KBM-7 (cell line): ENCODE data around the gene SORCS2.
A peak's percentile ranks its signal among the peaks of the same experiment; 100 is the strongest.

Source experiments
- DNase-seq: peaks from one replicate; pipeline ENCODE4 v3.0.0-alpha.2; 2015
- in situ Hi-C: fragments of 300-500 bp; cut with MboI; formaldehyde crosslinking; loops from 2 replicates; pipeline ENCODE4 v1.14.3; 2020; ENCODE audit warnings: low sequenced_read_pairs, low pct_unique_long_range_greater_than_20kb, mixed read lengths

Gene SORCS2

DNA sequence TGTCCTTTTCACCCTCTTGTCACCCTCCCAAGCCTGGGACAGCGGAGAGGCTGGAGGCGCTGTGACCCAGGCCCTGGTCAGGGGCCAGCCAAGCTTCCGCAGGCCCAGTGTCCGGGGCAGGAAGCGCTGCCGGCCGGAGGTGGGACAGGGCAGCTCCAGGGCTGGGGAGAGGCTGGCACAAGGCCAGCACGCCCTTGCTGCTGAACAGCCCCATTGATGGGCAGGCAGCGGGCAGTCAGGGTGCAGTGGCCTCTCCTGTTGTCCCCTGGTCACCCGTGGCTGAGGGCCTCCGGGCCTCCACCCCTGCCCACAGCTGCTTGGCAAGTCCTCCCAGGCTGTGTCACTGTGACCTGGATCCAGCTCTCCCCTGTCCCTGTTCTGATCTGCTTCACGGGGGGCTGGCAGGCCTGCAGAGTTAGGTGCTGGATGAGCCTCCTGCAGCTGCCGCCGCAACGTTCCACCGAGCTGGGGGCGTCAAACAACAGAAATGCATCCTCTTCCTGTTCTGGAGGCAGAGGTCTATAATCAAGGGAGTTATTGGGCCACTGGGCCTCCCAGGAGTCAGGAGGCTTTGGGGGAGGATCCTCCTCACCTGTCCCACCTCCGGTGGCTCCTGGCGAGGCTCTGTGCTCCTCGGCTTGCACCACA lies 134.5 kb downstream of the SORCS2 start:
- no peak for DNase-seq
- in situ Hi-C loops = no loop called here

DNA sequence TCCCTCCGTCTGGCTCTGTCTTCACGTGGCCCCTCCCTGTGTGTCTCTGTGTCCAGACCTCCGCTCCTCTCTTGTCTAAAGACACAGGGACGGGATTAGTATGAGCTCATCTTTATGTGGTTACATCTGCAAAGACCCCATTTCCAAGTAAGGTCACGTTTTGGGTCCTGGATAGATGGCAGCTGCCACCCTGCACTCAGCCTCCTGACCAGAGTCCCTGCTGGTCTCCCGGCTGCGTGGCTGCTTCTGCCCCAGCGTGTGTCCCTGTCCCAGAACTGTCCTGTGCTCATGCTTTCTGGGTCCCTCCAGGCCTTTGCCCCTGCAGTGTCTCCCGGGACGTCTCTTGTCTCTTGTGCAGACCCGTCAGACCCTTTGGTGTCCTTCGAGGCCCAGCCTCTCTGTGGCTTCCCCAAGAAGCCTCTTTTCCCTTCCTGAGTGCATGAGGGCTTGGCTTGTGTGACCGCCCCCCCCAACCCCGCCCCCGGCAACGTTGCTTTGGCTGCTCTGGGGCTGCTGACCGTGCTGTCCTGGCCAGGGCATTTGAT lies 135.1 kb downstream of the SORCS2 start:
- in situ Hi-C loops = no loop called here
- no peak for DNase-seq

DNA sequence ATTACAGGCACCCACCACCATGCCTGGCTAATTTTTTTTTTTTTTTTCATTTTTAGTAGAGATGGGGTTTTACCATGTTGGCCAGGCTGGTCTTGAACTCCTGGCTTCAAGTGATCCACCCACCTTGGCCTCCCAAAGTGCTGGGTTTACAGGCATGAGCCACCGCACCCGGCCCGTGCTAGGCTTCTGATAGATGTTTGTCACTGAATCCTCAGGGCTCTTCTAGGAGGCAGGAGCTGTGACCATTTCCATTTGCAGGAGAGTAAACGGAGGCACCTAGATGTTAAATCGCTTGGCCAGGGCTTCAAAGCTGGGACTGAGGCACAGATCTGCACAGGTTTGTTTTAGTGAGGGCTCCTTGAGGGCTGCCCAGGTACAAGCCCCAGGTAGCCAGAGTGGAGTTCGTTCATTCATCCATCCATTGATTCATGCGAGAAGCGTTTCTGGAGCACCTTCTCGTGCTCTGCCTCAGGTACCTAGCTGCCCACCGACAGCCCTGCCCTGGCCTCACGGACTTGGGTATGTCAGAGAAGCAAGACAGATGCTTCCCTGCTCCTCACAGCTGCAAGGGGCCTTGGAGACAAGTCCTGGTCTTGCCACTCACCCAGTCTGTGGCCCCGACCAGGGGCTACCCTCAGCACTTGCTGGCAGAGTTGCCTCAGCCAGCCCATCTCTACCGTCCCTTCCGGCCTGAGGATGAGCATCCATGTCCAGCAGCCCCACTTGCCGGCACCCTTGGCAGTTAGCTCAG lies 136.0 kb downstream of the SORCS2 start:
- in situ Hi-C loops = no loop called here
- no peak for DNase-seq

GRCh38 chr4:7328913-7329638 lies 136.7 kb downstream of the SORCS2 start:
- DNase-seq = no peak
- in situ Hi-C loops = no loop called here

- in situ Hi-C loops = no loop called here
- DNase-seq = no peak
Observed at GRCh38 chr4:7330031-7330596, 137.8 kb downstream of the SORCS2 start.

DNA sequence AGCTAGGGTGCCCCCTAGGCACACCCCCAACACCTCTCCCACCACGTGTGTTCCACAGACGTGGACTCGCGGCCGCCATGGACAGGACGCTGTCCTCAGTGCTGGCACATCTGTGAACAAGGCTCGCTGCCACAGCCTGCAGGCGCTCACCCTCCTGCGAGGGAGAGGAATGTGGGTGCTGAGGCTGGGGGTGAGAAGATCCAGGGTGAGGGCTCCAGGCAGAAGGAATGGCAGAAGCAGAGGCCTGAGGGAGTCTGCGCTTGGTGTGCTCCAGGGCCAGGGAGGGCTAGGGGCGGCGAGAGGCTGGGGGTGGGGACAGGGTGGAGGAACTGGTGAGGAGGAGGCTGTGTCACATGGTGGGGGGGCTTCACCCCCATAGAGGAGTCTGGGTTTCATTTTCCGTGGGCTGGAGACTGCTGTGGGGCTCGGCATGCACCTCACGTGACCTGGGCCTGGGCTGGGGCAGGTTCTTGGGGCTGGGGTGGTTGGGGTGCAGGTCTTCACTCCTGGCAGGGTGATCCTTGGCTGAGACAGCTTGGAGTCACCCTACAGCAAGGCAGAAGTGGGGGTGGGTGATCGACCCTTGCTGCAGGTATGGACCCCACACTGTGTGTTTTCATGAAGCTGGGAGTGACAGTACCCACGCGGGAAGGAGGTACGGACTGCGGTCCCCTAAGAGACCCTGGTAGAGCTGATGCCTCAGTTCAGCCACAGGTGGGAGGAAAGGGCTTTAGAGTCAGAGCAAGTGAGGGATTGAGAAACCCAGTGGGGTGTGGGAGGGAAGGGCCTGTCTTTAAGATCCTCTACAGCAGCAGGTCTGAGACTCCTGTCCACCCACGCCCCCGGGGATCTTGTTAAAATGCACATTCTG lies 138.7 kb downstream of the SORCS2 start:
- in situ Hi-C loops = no loop called here
- DNase-seq = no peak

- DNase-seq = no peak
- in situ Hi-C loops = no loop called here
Observed at GRCh38 chr4:7331682-7332000, 139.3 kb downstream of the SORCS2 start.

- no peak for DNase-seq
Observed at GRCh38 chr4:7332216-7333023, 140.1 kb downstream of the SORCS2 start.

GRCh38 chr4:7333024-7333780 lies 140.9 kb downstream of the SORCS2 start:
- no peak for DNase-seq
- in situ Hi-C loops = no loop called here

More at GRCh38 chr4:7332216-7333023, 140.1 kb downstream of the SORCS2 start:
- in situ Hi-C loops = no loop called here

- DNase-seq = no peak
- in situ Hi-C loops = no loop called here
Observed at GRCh38 chr4:7333801-7334421, 141.6 kb downstream of the SORCS2 start.

GRCh38 chr4:7334521-7335275 lies 142.4 kb downstream of the SORCS2 start:
- no peak for DNase-seq
- in situ Hi-C loops = no loop called here

- DNase-seq = peak; percentile 64
- in situ Hi-C loops = no loop called here
Observed at GRCh38 chr4:7335344-7336066, 143.2 kb downstream of the SORCS2 start.

GRCh38 chr4:7336067-7336569 lies 143.8 kb downstream of the SORCS2 start:
- no peak for DNase-seq
- in situ Hi-C loops = no loop called here

DNA sequence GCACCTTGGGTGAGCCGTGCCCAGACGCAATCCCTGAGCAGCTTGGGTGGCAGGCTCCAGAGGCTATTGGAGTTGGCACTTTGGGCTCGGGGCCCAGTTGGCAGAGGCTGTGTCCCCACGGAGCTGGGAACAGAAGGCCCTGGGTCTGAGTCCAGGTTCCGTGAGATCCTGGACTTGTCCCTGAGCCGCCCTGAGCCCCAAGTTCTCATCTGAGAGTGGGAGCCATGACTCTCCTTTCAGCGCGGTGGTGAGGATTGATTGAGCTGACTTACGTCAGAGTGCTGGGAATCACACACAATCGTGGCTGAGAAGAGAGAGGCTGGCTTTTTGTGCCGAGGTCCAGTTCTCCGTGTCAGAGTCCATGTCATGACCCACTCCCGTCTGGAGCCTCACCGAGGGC lies 144.4 kb downstream of the SORCS2 start:
- in situ Hi-C loops = no loop called here

DNA sequence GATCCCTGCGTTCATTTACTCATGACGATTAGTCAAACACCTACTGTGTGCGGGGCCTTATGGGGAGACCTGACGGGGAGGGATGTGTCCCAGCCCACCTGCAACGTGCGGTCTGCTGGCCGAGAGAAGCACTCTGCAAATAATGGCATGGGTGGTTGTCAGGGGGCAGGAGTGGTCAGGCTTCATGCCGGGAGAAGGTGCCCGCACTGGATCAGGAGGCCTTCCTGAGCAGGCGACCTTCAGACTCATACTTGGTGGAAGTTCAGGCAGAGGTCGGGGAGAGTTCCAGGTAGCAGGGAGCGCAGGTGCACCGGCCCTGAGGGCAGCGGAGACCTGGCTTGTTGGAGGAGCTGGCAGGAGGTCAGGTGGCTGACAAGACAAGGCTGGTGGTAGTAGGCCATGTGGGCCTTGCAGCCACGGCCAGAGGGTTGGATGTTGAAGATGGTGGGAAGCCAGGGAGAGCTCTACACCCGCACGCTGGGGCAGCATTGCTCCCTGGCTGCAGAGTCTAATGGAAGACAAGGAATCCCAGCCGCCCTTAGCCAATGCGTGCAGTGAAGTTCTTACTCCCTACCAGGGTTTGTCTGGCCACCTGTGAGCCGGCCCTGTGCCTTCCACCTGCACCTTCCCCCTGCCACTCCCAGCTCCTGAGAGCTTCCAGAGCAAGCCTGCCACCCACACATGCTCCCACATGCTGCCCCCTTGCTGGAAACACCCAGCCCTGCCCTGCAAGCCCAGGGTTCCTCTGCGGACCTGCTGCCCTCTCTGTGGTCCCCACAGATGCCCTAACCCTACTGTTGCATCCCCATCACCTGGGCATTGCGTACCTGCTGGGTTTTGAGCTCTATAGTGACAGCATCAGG lies 145.1 kb downstream of the SORCS2 start:
- in situ Hi-C loops = no loop called here

More for the DNA sequence above, 144.4 kb downstream of the SORCS2 start:
- no peak for DNase-seq

More for the DNA sequence above, 145.1 kb downstream of the SORCS2 start:
- DNase-seq = no peak
